GM12878 (cell line): ENCODE results near the gene GID4. TPM values are rescaled to one million over a fixed set of nuclear protein-coding genes. Genes with fewer than 3 reads are reported as not detected.
A peak's percentile ranks its signal among the peaks of the same experiment; 100 is the strongest.

Experiments used
- ATAC-seq: fragments of 200-7000 bp; cut with Tn5 transposase; 3 replicates; pipeline ENCODE4 v1.9.1; 2020; ENCODE audit warnings: mild to moderate bottlenecking, moderate library complexity
- BruUV-seq: library from RNA; stranded (reverse); fragments of 400-500 nt; replicated peaks from 2 replicates; lab custom pipeline; 2021; lab: Mats Ljungman, UMichigan
- CTCF ChIA-PET: fragments of 300-600 bp; sonication (Branson Sonifier 250); formaldehyde crosslinking; extraction: SDS; loops from one replicate; lab custom pipeline; 2021; ENCODE audit warnings: inconsistent platforms; lab: Yijun Ruan, JAX
- POLR2A ChIA-PET: fragments of 350-600 bp; formaldehyde crosslinking; extraction: SDS; loops from one replicate; lab custom pipeline; 2021; ENCODE audit warnings: inconsistent platforms; lab: Charles Lee
- RAD21 ChIA-PET: fragments of 300-600 bp; sonication (Branson Sonifier 250); formaldehyde crosslinking; loops from one replicate; lab custom pipeline; 2023; ENCODE audit warnings: antibody characterized with exemption; ENCODE audit not compliant: unreplicated experiment; lab: Charles Lee
- SMC1A ChIA-PET: fragments of 300-600 bp; sonication (Branson Sonifier 250); formaldehyde crosslinking; loops from one replicate; lab custom pipeline; 2023; ENCODE audit not compliant: unreplicated experiment, uncharacterized antibody; lab: Charles Lee
- DNase-seq: peaks from one replicate; pipeline ENCODE4 v3.0.0-alpha.2; 2011; ENCODE audit warnings: low read depth, low spot score
- FAIRE-seq: peaks from 3 replicates; lab custom pipeline; 2011; peaks lifted over from hg19 to GRCh38; lab: Jason Lieb, UNC
- H2AFZ ChIP-seq: 2 replicates; pipeline ENCODE4 v1.6.0; 2011; ENCODE audit warnings: low read depth, low read length, control low read depth; ENCODE audit not compliant: control insufficient read depth
- H3K27ac ChIP-seq: 2 replicates; pipeline ENCODE4 v1.5.1; 2011; ENCODE audit warnings: control low read depth; ENCODE audit not compliant: control insufficient read depth, insufficient read depth
- H3K27me3 ChIP-seq, 2 experiments: replicated peaks in 1 of 2; 2 replicates each; pipeline versions ENCODE4 v1.6.0 to v1.6.1; 2011; ENCODE audit warnings: low read length in 1 of 2; ENCODE audit not compliant: control insufficient read depth in 2 of 2, insufficient read depth in 2 of 2
- H3K36me3 ChIP-seq, 2 experiments: 2 replicates each; pipeline ENCODE4 v1.5.1; 2011; ENCODE audit warnings: low read length in 1 of 2; ENCODE audit not compliant: control insufficient read depth in 2 of 2, insufficient read depth in 2 of 2
- H3K4me1 ChIP-seq: 2 replicates; pipeline ENCODE4 v1.6.1; 2011; ENCODE audit warnings: mild to moderate bottlenecking, low read length, moderate library complexity, mixed read lengths; ENCODE audit not compliant: control insufficient read depth, insufficient read depth
- H3K4me2 ChIP-seq: 2 replicates; pipeline ENCODE4 v1.6.0; 2011; ENCODE audit warnings: control low read depth; ENCODE audit not compliant: control insufficient read depth, insufficient read depth
- H3K4me3 ChIP-seq: fragments of 200-600 bp; sonication (generic); 2 replicates; pipeline ENCODE4 v1.5.1; 2016
- H3K79me2 ChIP-seq: 2 replicates; pipeline ENCODE4 v1.6.0; 2011; ENCODE audit warnings: low read length; ENCODE audit not compliant: control insufficient read depth, insufficient read depth
- H3K9ac ChIP-seq: 2 replicates; pipeline ENCODE4 v1.8.0; 2011; ENCODE audit warnings: low read length, control low read depth, mixed read lengths; ENCODE audit not compliant: control insufficient read depth, insufficient read depth
- H3K9me3 ChIP-seq: replicated peaks from 3 replicates; pipeline ENCODE4 v1.5.1; 2011; ENCODE audit warnings: mild to moderate bottlenecking, low read length; ENCODE audit not compliant: control insufficient read depth, insufficient read depth
- H4K20me1 ChIP-seq: 2 replicates; pipeline ENCODE4 v1.6.0; 2011; ENCODE audit not compliant: control insufficient read depth, insufficient read depth
- ATF7 ChIP-seq: fragments of 450-650 bp; IDR thresholded peaks from 2 replicates; pipeline ENCODE4 v1.6.1; 2016; ENCODE audit warnings: low read depth, mild to moderate bottlenecking
- ESRRA ChIP-seq: IDR thresholded peaks from 2 replicates; pipeline ENCODE4 v1.6.1; 2012; ENCODE audit warnings: mild to moderate bottlenecking, low read length, improper control_type of control experiment
- MAX ChIP-seq: IDR thresholded peaks from 2 replicates; pipeline ENCODE4 v1.6.1; 2012; ENCODE audit warnings: low read depth, low read length, improper control_type of control experiment
- PML ChIP-seq: IDR thresholded peaks from 2 replicates; pipeline ENCODE4 v1.6.1; 2012; ENCODE audit warnings: low read length, inconsistent platforms
- RAD21 ChIP-seq: IDR thresholded peaks from 2 replicates; pipeline ENCODE4 v1.6.1; 2011; ENCODE audit warnings: mild to moderate bottlenecking, low read depth, low read length, moderate library complexity; ENCODE audit not compliant: insufficient read depth
- SMC3 ChIP-seq: IDR thresholded peaks from 2 replicates; pipeline ENCODE4 v1.6.1; 2011; ENCODE audit warnings: low read length, improper control_type of control experiment, borderline replicate concordance
- ZNF207 ChIP-seq: fragments of 450-650 bp; IDR thresholded peaks from 2 replicates; pipeline ENCODE4 v1.6.1; 2014; ENCODE audit warnings: antibody characterized with exemption, mild to moderate bottlenecking, borderline replicate concordance
- WGBS: methylation state at CpG from one replicate; pipeline ENCODE4 v1.1.6; 2016; ENCODE audit warnings: low lambda C conversion rate; ENCODE audit not compliant: insufficient replicate concordance, insufficient coverage; ENCODE audit errors: missing lambda C conversion rate; 5-methylcytosine and 5-hydroxymethylcytosine counted together
- in situ Hi-C: fragments of 300-500 bp; cut with MboI; formaldehyde crosslinking; loops from 9 replicates; pipeline ENCODE4 v1.14.3; 2018; ENCODE audit warnings: mixed read lengths
- intact Hi-C: fragments of 100-400 bp; cut with micrococcal nuclease; formaldehyde crosslinking; loops from one replicate; pipeline ENCODE4 v1.14.2; 2022; ENCODE audit not compliant: unreplicated experiment
- polyA plus RNA-seq, 11 experiments: library from polyadenylated mRNA; depleted of rRNA in 4 of 11; unstranded in 6 of 11; stranded (reverse) in 5 of 11; fragments of >200 nt; fragmentation: Nextera tagmentation in 4 of 11; fragmentation: Illumina TruSeq in 1 of 11; extraction: Ambion mirVana in 4 of 11; extraction: Trizol in 1 of 11; gene quantifications; 1 replicate in 1 of 11; 2 replicates in 10 of 11; pipeline versions ENCODE4 v1.2.1 to v1.2.3, GENCODE V29; 2011 to 2016; ENCODE audit warnings: inconsistent platforms in 2 of 11, missing spikeins in 2 of 11, low read depth in 1 of 11
- total RNA-seq, 4 experiments: library from RNA; depleted of rRNA in 3 of 4; stranded (reverse); fragments of >200 nt in 3 of 4; fragmentation: Illumina TruSeq in 1 of 4; extraction: Trizol in 1 of 4; gene quantifications; 2 replicates each; pipeline versions ENCODE4 v1.2.1 to v1.2.3, GENCODE V29; 2013 to 2021
- TF ChIP-seq, protein P1 (sequence below), 3 experiments: IDR thresholded peaks in 2 of 3; conservative IDR thresholded peaks in 1 of 3; 2 replicates each; pipeline ENCODE4 v1.5.1; 2011; ENCODE audit warnings: low read depth in 3 of 3, low read length in 3 of 3, mild to moderate bottlenecking in 3 of 3, control low read depth in 2 of 3, moderate library complexity in 2 of 3, inconsistent platforms in 1 of 3, mixed read lengths in 1 of 3; ENCODE audit not compliant: control insufficient read depth in 2 of 3, insufficient read depth in 1 of 3; ENCODE audit errors: extremely low read depth in 1 of 3
- TF ChIP-seq, protein P2 (sequence below): fragments of 450-650 bp; IDR thresholded peaks from 2 replicates; pipeline ENCODE4 v1.6.1; 2014; ENCODE audit warnings: mild to moderate bottlenecking

Gene GID4
- total and polyA plus RNA-seq, 10 of the 15 experiments (the other 5 are each of a cell fraction or from before 2014, with no cell fraction given): 0.93 to 7.3 (median 3.6) TPM

- no TSS peak for BruUV-seq
- Histone ChIP-seq H3K4me1 (peaks cover 8% of the 10 kb centered on the region), H3K27me3 (no peaks in the 10 kb centered on the region), H4K20me1 (no peaks in the 10 kb centered on the region), H2AFZ (no peak overlapping the region), H3K9ac (no peak overlapping the region), H3K27ac (no peak overlapping the region), H3K79me2 (peaks cover 12% of the 10 kb centered on the region), H3K4me3 (no peak overlapping the region), H3K36me3 (peaks cover 0 to 2% of the 10 kb centered on the region in 2 experiments; a peak in 1 of 4 replicates), H3K4me2 (no peak overlapping the region), H3K9me3 (no peaks in the 10 kb centered on the region)
- TF ChIP-seq ESRRA: no peak
- TF ChIP-seq MAX: no peak
- TF ChIP-seq, protein P1, sequence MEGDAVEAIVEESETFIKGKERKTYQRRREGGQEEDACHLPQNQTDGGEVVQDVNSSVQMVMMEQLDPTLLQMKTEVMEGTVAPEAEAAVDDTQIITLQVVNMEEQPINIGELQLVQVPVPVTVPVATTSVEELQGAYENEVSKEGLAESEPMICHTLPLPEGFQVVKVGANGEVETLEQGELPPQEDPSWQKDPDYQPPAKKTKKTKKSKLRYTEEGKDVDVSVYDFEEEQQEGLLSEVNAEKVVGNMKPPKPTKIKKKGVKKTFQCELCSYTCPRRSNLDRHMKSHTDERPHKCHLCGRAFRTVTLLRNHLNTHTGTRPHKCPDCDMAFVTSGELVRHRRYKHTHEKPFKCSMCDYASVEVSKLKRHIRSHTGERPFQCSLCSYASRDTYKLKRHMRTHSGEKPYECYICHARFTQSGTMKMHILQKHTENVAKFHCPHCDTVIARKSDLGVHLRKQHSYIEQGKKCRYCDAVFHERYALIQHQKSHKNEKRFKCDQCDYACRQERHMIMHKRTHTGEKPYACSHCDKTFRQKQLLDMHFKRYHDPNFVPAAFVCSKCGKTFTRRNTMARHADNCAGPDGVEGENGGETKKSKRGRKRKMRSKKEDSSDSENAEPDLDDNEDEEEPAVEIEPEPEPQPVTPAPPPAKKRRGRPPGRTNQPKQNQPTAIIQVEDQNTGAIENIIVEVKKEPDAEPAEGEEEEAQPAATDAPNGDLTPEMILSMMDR (IDR thresholded peaks at IDR 0.05 in 2 of 3, conservative IDR thresholded peaks at IDR 0.05 in 1 of 3; ENCODE audit: control insufficient read depth in 2 of 3, extremely low read depth in 1 of 3, insufficient read depth in 1 of 3, low read depth in 3 of 3, low read length in 3 of 3): peak in 1 of 3 experiments; percentile 25; a peak in 3 of 6 replicates
- TF ChIP-seq ATF7: no peak
- peak; percentile 6; the same call in 1 of the 2 replicates for TF ChIP-seq SMC3
- TF ChIP-seq PML: no peak
- TF ChIP-seq, protein P2, sequence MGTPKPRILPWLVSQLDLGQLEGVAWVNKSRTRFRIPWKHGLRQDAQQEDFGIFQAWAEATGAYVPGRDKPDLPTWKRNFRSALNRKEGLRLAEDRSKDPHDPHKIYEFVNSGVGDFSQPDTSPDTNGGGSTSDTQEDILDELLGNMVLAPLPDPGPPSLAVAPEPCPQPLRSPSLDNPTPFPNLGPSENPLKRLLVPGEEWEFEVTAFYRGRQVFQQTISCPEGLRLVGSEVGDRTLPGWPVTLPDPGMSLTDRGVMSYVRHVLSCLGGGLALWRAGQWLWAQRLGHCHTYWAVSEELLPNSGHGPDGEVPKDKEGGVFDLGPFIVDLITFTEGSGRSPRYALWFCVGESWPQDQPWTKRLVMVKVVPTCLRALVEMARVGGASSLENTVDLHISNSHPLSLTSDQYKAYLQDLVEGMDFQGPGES: no peak
- peak; percentile 37; the same call in 1 of the 2 replicates for TF ChIP-seq RAD21
- TF ChIP-seq ZNF207: no peak
- CTCF ChIA-PET: no interaction called here
- in situ Hi-C loops (no loop called here), intact Hi-C loops (no loop called here)
- DNase-seq: no peak
- POLR2A ChIA-PET: interaction anchor here (0.6 kb wide), 1 partner anchor 9 kb away, joined by 3 read pairs; no protein-coding TSS in a partner anchor
- FAIRE-seq: no peak
- ATAC-seq: no peak
- RAD21 ChIA-PET: no interaction called here
- SMC1A ChIA-PET: no interaction called here
- 100% methylated on average over 1 of the region's 1 CpG for WGBS
Measured at GRCh38 chr17:18043491-18043890, 4.3 kb downstream of the GID4 start.
